Natural killer cell (primary cell): ENCODE measurements around the gene BCAS3. TPM values are rescaled to one million over a fixed set of nuclear protein-coding genes. Genes with fewer than 3 reads are reported as not detected.

Source experiments
- ATAC-seq, 3 donors: fragments of 150-1000 bp in 2 of 3; fragments of 200-7000 bp in 1 of 3; cut with Tn5 transposase; 1 replicate in 1 of 3; 2 replicates in 2 of 3; pipeline ENCODE4 v1.10.0; 2021; ENCODE audit warnings: mild to moderate bottlenecking in 2 of 3, moderate library complexity in 2 of 3
- DNase-seq, 2 donors: peaks; one replicate each; pipeline versions ENCODE4 v3.0.0 to v3.0.0-alpha.2; 2013 to 2021; ENCODE audit warnings: mixed read lengths in 1 of 2
- H3K27ac ChIP-seq: one replicate; pipeline ENCODE4 v1.5.1; 2013; ENCODE audit warnings: mild to moderate bottlenecking, low read length
- H3K27me3 ChIP-seq: one replicate; pipeline ENCODE4 v1.6.1; 2013; ENCODE audit warnings: low read length; ENCODE audit not compliant: control insufficient read depth, insufficient read depth
- H3K36me3 ChIP-seq: one replicate; pipeline ENCODE4 v1.6.1; 2013; ENCODE audit warnings: low read length; ENCODE audit not compliant: control insufficient read depth, insufficient read depth
- H3K4me1 ChIP-seq: one replicate; pipeline ENCODE4 v1.6.1; 2013; ENCODE audit warnings: low read length; ENCODE audit not compliant: control insufficient read depth, insufficient read depth
- H3K4me3 ChIP-seq: one replicate; pipeline ENCODE4 v1.5.1; 2013; ENCODE audit warnings: low read length
- H3K9me3 ChIP-seq: one replicate; pipeline ENCODE4 v1.6.1; 2013; ENCODE audit warnings: low read length; ENCODE audit not compliant: control insufficient read depth, insufficient read depth
- H3K27ac Mint-ChIP-seq, 2 donors: one replicate each; pipeline ENCODE4 v1.8.0; 2022; ENCODE audit warnings: mild to moderate bottlenecking in 2 of 2, mixed read lengths in 2 of 2, moderate library complexity in 1 of 2
- H3K27me3 Mint-ChIP-seq, 2 donors: one replicate each; pipeline ENCODE4 v1.8.0; 2022; ENCODE audit warnings: low read depth in 2 of 2, mixed read lengths in 2 of 2
- H3K36me3 Mint-ChIP-seq: one replicate; pipeline ENCODE4 v1.8.0; 2022; ENCODE audit warnings: mixed read lengths
- H3K4me1 Mint-ChIP-seq, 2 donors: one replicate each; pipeline ENCODE4 v1.8.0; 2022; ENCODE audit warnings: mixed read lengths in 2 of 2
- H3K4me3 Mint-ChIP-seq: one replicate; pipeline ENCODE4 v1.8.0; 2022; ENCODE audit warnings: mild to moderate bottlenecking, moderate library complexity, mixed read lengths
- H3K9me3 Mint-ChIP-seq, 2 donors: one replicate each; pipeline ENCODE4 v1.8.0; 2022; ENCODE audit warnings: mixed read lengths in 2 of 2
- CTCF ChIP-seq: fragments of 200-600 bp; IDR thresholded peaks from one replicate; pipeline ENCODE4 v1.8.0; 2022; ENCODE audit warnings: antibody characterized with exemption
- WGBS: methylation state at CpG from one replicate; pipeline ENCODE4 v1.1.7; 2013; ENCODE audit warnings: missing lambda C conversion rate; ENCODE audit not compliant: insufficient coverage; 5-methylcytosine and 5-hydroxymethylcytosine counted together
- intact Hi-C: fragments of 100-400 bp; cut with micrococcal nuclease; formaldehyde crosslinking; loops from one replicate; pipeline ENCODE4 v1.14.2; 2022
- total RNA-seq, 4 donors: library from RNA; stranded (reverse); fragments of 120-200 nt in 1 of 4; gene quantifications; one replicate each; pipeline versions ENCODE4 v1.2.3 to v1.2.4, GENCODE V29; 2013 to 2022

Gene BCAS3
- total RNA-seq, 3 donors from 2014 or later (not counting 1 experiment from before 2014, with no cell fraction given), result 60.5 to 87.8 (median 72.0) TPM

GRCh38 chr17:61254904-61255303, 577.3 kb downstream of the BCAS3 start:
- Histone ChIP-seq H3K9me3 (no peaks in the 10 kb centered on the region), H3K4me3 (no peak overlapping the region), H3K27ac (no peak overlapping the region), H3K27me3 (no peaks in the 10 kb centered on the region), H3K4me1 (peaks cover 27% of the 10 kb centered on the region), H3K36me3 (no peaks in the 10 kb centered on the region)
- no peak for TF ChIP-seq CTCF
- Mint-ChIP-seq H3K36me3 (no peaks in the 10 kb centered on the region), H3K27ac (peak overlapping the region; percentile 5 to 42), H3K9me3 (no peaks in the 10 kb centered on the region), H3K4me1 (peaks cover 28 to 41% of the 10 kb centered on the region in 2 donors), H3K4me3 (no peak overlapping the region), H3K27me3 (peaks cover 0 to 4% of the 10 kb centered on the region in 2 donors)
- intact Hi-C loops, result loop anchor here (10.0 kb wide), 1 partner anchor 120 kb away; no protein-coding TSS in a partner anchor
- DNase-seq, result no peak
- ATAC-seq, result no peak
- 100% methylated on average over 1 of the region's 1 CpG for WGBS

DNA sequence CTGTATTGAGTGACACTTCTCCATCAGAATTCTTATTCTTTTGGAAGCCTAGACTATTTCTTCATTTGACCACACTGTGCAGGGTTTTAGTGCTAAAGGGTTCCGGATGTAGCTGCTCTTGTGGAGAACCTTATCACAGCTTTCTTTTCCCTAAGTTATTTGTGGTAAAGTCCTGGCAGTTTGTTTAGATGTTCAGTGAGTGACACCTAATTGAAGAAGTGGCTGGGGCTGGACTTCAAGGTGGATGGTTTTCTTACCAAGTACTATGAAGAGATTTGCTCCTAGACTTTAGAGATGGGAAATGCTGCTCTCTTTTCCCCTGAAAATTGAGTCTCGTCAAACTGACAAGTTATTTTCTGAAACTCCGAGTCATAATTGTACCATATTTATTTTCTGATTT, 578.0 kb downstream of the BCAS3 start:
- ATAC-seq (no peak), DNase-seq (no peak)
- H3K36me3 ChIP-seq, result no peaks in the 10 kb centered on the region
- peaks cover 25% of the 10 kb centered on the region for H3K4me1 ChIP-seq
- TF ChIP-seq CTCF, result no peak
- no peaks in the 10 kb centered on the region for H3K27me3 ChIP-seq
- WGBS, result 80% methylated on average over 2 of the region's 3 CpGs
- H3K27ac ChIP-seq, result no peak overlapping the region
- intact Hi-C loops, result loop anchor here (10.0 kb wide), 1 partner anchor 121 kb away; no protein-coding TSS in a partner anchor
- Mint-ChIP-seq H3K27me3 (peaks cover 0 to 4% of the 10 kb centered on the region in 2 donors), H3K27ac (peak overlapping the region; percentile 5 to 42), H3K4me3 (no peak overlapping the region), H3K9me3 (no peaks in the 10 kb centered on the region), H3K4me1 (peaks cover 20 to 34% of the 10 kb centered on the region in 2 donors), H3K36me3 (no peaks in the 10 kb centered on the region)
- H3K4me3 ChIP-seq, result no peak overlapping the region
- H3K9me3 ChIP-seq, result no peaks in the 10 kb centered on the region

- ATAC-seq (no peak), DNase-seq (no peak)
- WGBS, result 67% methylated on average over 3 of the region's 3 CpGs
- TF ChIP-seq CTCF, result no peak
- peaks cover 0 to 4% of the 10 kb centered on the region in 2 donors for H3K27me3 Mint-ChIP-seq
- Histone ChIP-seq H3K27ac (no peak overlapping the region), H3K9me3 (no peaks in the 10 kb centered on the region), H3K4me3 (no peak overlapping the region), H3K27me3 (no peaks in the 10 kb centered on the region), H3K4me1 (no peaks in the 10 kb centered on the region), H3K36me3 (no peaks in the 10 kb centered on the region)
- no peak overlapping the region for H3K27ac Mint-ChIP-seq
- H3K4me3 Mint-ChIP-seq, result no peak overlapping the region
- H3K4me1 Mint-ChIP-seq, result peaks cover 0 to 7% of the 10 kb centered on the region in 2 donors
- H3K36me3 Mint-ChIP-seq, result no peaks in the 10 kb centered on the region
- intact Hi-C loops, result loop anchor here (10.0 kb wide), 1 partner anchor 125 kb away; no protein-coding TSS in a partner anchor
- no peaks in the 10 kb centered on the region for H3K9me3 Mint-ChIP-seq
These were observed 581.7 kb downstream of the BCAS3 start for GRCh38 chr17:61259360-61259759.
